Mesenchymal stem cell (in vitro differentiated cells and primary cell): Measurements from ENCODE around the gene KASH5.

ENCODE experiments used
- DNase-seq: peaks from one replicate; pipeline ENCODE4 v3.0.0-alpha.2; 2013
- H2AFZ ChIP-seq: one replicate; pipeline ENCODE4 v1.6.1; 2013; ENCODE audit warnings: low read depth, mild to moderate bottlenecking, control low read depth, inconsistent platforms, low read length, moderate library complexity
- H2AK5ac ChIP-seq: 2 replicates; pipeline ENCODE4 v1.6.1; 2013; ENCODE audit warnings: low read length, moderate library complexity, mild to moderate bottlenecking, inconsistent platforms; ENCODE audit not compliant: severe bottlenecking
- H2BK120ac ChIP-seq: one replicate; pipeline ENCODE4 v1.6.1; 2013; ENCODE audit warnings: low read depth, mild to moderate bottlenecking, inconsistent platforms, low read length, moderate library complexity
- H2BK12ac ChIP-seq, 2 experiments: one replicate each; pipeline ENCODE4 v1.6.1; 2013; ENCODE audit warnings: inconsistent platforms in 2 of 2, low read length in 2 of 2, mild to moderate bottlenecking in 2 of 2, moderate library complexity in 2 of 2, control low read depth in 1 of 2
- H2BK15ac ChIP-seq: one replicate; pipeline ENCODE4 v1.6.1; 2013; ENCODE audit warnings: mild to moderate bottlenecking, low read depth, inconsistent platforms; ENCODE audit not compliant: poor library complexity, severe bottlenecking
- H2BK5ac ChIP-seq: 2 replicates; pipeline ENCODE4 v1.6.1; 2013; ENCODE audit warnings: low read depth, mild to moderate bottlenecking, low read length, control low read depth, inconsistent platforms; ENCODE audit not compliant: poor library complexity, severe bottlenecking
- H3K14ac ChIP-seq, 2 experiments: one replicate each; pipeline ENCODE4 v1.6.1; 2013; ENCODE audit warnings: inconsistent platforms in 2 of 2, low read length in 2 of 2, control low read depth in 1 of 2, mild to moderate bottlenecking in 1 of 2, moderate library complexity in 1 of 2
- H3K18ac ChIP-seq, 2 experiments: one replicate each; pipeline ENCODE4 v1.6.1; 2013; ENCODE audit warnings: inconsistent platforms in 2 of 2, low read length in 2 of 2, control low read depth in 1 of 2, low read depth in 1 of 2, mild to moderate bottlenecking in 1 of 2
- H3K23ac ChIP-seq, 2 experiments: one replicate each; pipeline ENCODE4 v1.6.1; 2013; ENCODE audit warnings: inconsistent platforms in 2 of 2, low read length in 2 of 2, mild to moderate bottlenecking in 2 of 2, moderate library complexity in 2 of 2, control low read depth in 1 of 2
- H3K27ac ChIP-seq: 2 replicates; pipeline ENCODE4 v1.5.1; 2013; ENCODE audit warnings: mild to moderate bottlenecking, moderate library complexity, low read length, control low read depth, inconsistent platforms; ENCODE audit not compliant: poor library complexity, severe bottlenecking
- H3K27me3 ChIP-seq, 2 experiments: 2 replicates each; pipeline versions ENCODE4 v1.6.1 to v1.7.0; 2013; ENCODE audit warnings: low read length in 2 of 2, mild to moderate bottlenecking in 2 of 2, moderate library complexity in 2 of 2, control low read depth in 1 of 2, inconsistent platforms in 1 of 2; ENCODE audit not compliant: control insufficient read depth in 1 of 2, insufficient read depth in 1 of 2
- H3K36me3 ChIP-seq, 2 experiments: 2 replicates each; pipeline versions ENCODE4 v1.6.1 to v1.7.0; 2013; ENCODE audit warnings: low read length in 2 of 2, control low read depth in 1 of 2, inconsistent platforms in 1 of 2, low read depth in 1 of 2, mild to moderate bottlenecking in 1 of 2; ENCODE audit not compliant: insufficient read depth in 2 of 2, control insufficient read depth in 1 of 2
- H3K4ac ChIP-seq, 2 experiments: one replicate each; pipeline ENCODE4 v1.6.1; 2013; ENCODE audit warnings: inconsistent platforms in 2 of 2, low read length in 2 of 2, mild to moderate bottlenecking in 2 of 2, moderate library complexity in 2 of 2, control low read depth in 1 of 2, low read depth in 1 of 2
- H3K4me1 ChIP-seq: 2 replicates; pipeline ENCODE4 v1.6.1; 2013; ENCODE audit warnings: low read depth, low read length, control low read depth; ENCODE audit not compliant: control insufficient read depth, insufficient read depth
- H3K4me2 ChIP-seq: 2 replicates; pipeline ENCODE4 v1.6.1; 2013; ENCODE audit warnings: low read length, mild to moderate bottlenecking, inconsistent platforms; ENCODE audit not compliant: poor library complexity, severe bottlenecking
- H3K4me3 ChIP-seq, 2 experiments: 2 replicates each; pipeline versions ENCODE4 v1.5.1 to v1.7.0; 2013; ENCODE audit warnings: low read length in 2 of 2, mild to moderate bottlenecking in 2 of 2, control low read depth in 1 of 2, low read depth in 1 of 2; ENCODE audit not compliant: insufficient read depth in 1 of 2
- H3K79me1 ChIP-seq: replicated peaks from 2 replicates; pipeline ENCODE4 v1.6.1; 2013; ENCODE audit warnings: mild to moderate bottlenecking, control low read depth, low read length, inconsistent platforms; ENCODE audit not compliant: poor library complexity, severe bottlenecking
- H3K9ac ChIP-seq: 2 replicates; pipeline ENCODE4 v1.7.0; 2013; ENCODE audit warnings: mild to moderate bottlenecking, low read length, moderate library complexity
- H3K9me3 ChIP-seq: 2 replicates; pipeline ENCODE4 v1.7.0; 2013; ENCODE audit warnings: mild to moderate bottlenecking, low read length; ENCODE audit not compliant: control insufficient read depth
- H4K8ac ChIP-seq: one replicate; pipeline ENCODE4 v1.6.1; 2013; ENCODE audit warnings: inconsistent platforms, mild to moderate bottlenecking, low read length, moderate library complexity
- H4K91ac ChIP-seq: one replicate; pipeline ENCODE4 v1.6.1; 2013; ENCODE audit warnings: mild to moderate bottlenecking, low read length, inconsistent platforms
- WGBS: methylation state at CpG from one replicate; pipeline ENCODE4 v1.1.7; 2013; ENCODE audit warnings: mixed read lengths; 5-methylcytosine and 5-hydroxymethylcytosine counted together

KASH5 gene

GRCh38 chr19:49389406-49389805 is 1.4 kb downstream of the KASH5 start:
- Histone ChIP-seq H2BK12ac (no peak overlapping the region), H3K4me3 (no peak overlapping the region), H3K14ac (no peak overlapping the region), H2BK15ac (no peak overlapping the region), H3K4ac (no peak overlapping the region), H3K4me2 (no peak overlapping the region), H3K9ac (no peak overlapping the region), H3K4me1 (peaks cover 1% of the 10 kb centered on the region), H3K79me1 (no peaks in the 10 kb centered on the region), H2BK5ac (no peak overlapping the region), H3K23ac (no peak overlapping the region), H2AFZ (no peak overlapping the region), H2AK5ac (no peak overlapping the region), H3K18ac (no peak overlapping the region), H3K36me3 (no peaks in the 10 kb centered on the region), H4K91ac (no peak overlapping the region), H2BK120ac (no peak overlapping the region), H3K9me3 (no peaks in the 10 kb centered on the region), H4K8ac (no peak overlapping the region), H3K27me3 (peaks cover 24 to 54% of the 10 kb centered on the region in 2 experiments), H3K27ac (no peak overlapping the region)
- 91% methylated on average over 20 of the region's 20 CpGs for WGBS
- no peak for DNase-seq

- no peak overlapping the region for H2BK15ac ChIP-seq
- H4K91ac ChIP-seq, result no peak overlapping the region
- no peak overlapping the region for H3K23ac ChIP-seq
- H2BK120ac ChIP-seq, result no peak overlapping the region
- H3K14ac ChIP-seq, result no peak overlapping the region
- whole genome bisulfite sequencing, result 74% methylated on average over 26 of the region's 26 CpGs
- H2BK5ac ChIP-seq, result no peak overlapping the region
- H3K27me3 ChIP-seq, result peaks cover 28 to 62% of the 10 kb centered on the region in 2 experiments
- H3K4ac ChIP-seq, result no peak overlapping the region
- H4K8ac ChIP-seq, result no peak overlapping the region
- H3K27ac ChIP-seq, result no peak overlapping the region
- peaks cover 1% of the 10 kb centered on the region for H3K4me1 ChIP-seq
- H2AK5ac ChIP-seq, result no peak overlapping the region
- no peak overlapping the region for H3K9ac ChIP-seq
- H3K36me3 ChIP-seq, result no peaks in the 10 kb centered on the region
- H3K18ac ChIP-seq, result no peak overlapping the region
- no peak overlapping the region for H3K4me3 ChIP-seq
- DNase-seq, result no peak
- H3K4me2 ChIP-seq, result no peak overlapping the region
- no peaks in the 10 kb centered on the region for H3K79me1 ChIP-seq
- no peak overlapping the region for H2AFZ ChIP-seq
- H2BK12ac ChIP-seq, result no peak overlapping the region
- H3K9me3 ChIP-seq, result no peaks in the 10 kb centered on the region
Observed at GRCh38 chr19:49390131-49390928, 2.3 kb downstream of the KASH5 start.

- Histone ChIP-seq H4K91ac (no peak overlapping the region), H2AFZ (no peak overlapping the region), H3K14ac (no peak overlapping the region), H2BK5ac (no peak overlapping the region), H3K4ac (no peak overlapping the region), H2BK120ac (no peak overlapping the region), H3K4me2 (no peak overlapping the region), H3K27me3 (peaks cover 28 to 69% of the 10 kb centered on the region in 2 experiments), H3K4me3 (no peak overlapping the region), H3K18ac (no peak overlapping the region), H4K8ac (no peak overlapping the region), H3K79me1 (no peaks in the 10 kb centered on the region), H2AK5ac (no peak overlapping the region), H3K9me3 (no peaks in the 10 kb centered on the region), H3K27ac (no peak overlapping the region), H3K4me1 (peaks cover 1% of the 10 kb centered on the region), H3K23ac (no peak overlapping the region), H2BK15ac (no peak overlapping the region), H3K36me3 (no peaks in the 10 kb centered on the region), H2BK12ac (no peak overlapping the region), H3K9ac (no peak overlapping the region)
- no peak for DNase-seq
- 73% methylated on average over 9 of the region's 9 CpGs for WGBS
Observed at GRCh38 chr19:49390929-49391359, 2.9 kb downstream of the KASH5 start.

GRCh38 chr19:49391581-49392399 is 3.7 kb downstream of the KASH5 start:
- Histone ChIP-seq H3K23ac (no peak overlapping the region), H3K4me3 (no peak overlapping the region), H2BK15ac (no peak overlapping the region), H2BK12ac (no peak overlapping the region), H3K4me1 (peaks cover 1% of the 10 kb centered on the region), H3K4me2 (no peak overlapping the region), H3K27me3 (peaks cover 28 to 72% of the 10 kb centered on the region in 2 experiments), H2AFZ (peak overlapping the region; percentile 5), H3K27ac (no peak overlapping the region), H4K91ac (no peak overlapping the region), H3K18ac (no peak overlapping the region), H3K4ac (no peak overlapping the region), H3K9ac (no peak overlapping the region), H2BK120ac (no peak overlapping the region), H3K9me3 (no peaks in the 10 kb centered on the region), H3K14ac (no peak overlapping the region), H3K36me3 (no peaks in the 10 kb centered on the region), H2AK5ac (no peak overlapping the region), H3K79me1 (no peaks in the 10 kb centered on the region), H4K8ac (no peak overlapping the region), H2BK5ac (no peak overlapping the region)
- WGBS, result 42% methylated on average over 14 of the region's 14 CpGs
- peak; percentile 73 for DNase-seq
